ENCODE data around the gene KRTAP4-8. TPM values are rescaled to one million over a fixed set of nuclear protein-coding genes. Genes with fewer than 3 reads are reported as not detected.
"Not testable (repeated sequence)": the region's sequence is repeated elsewhere in the genome, so short reads cannot be mapped to it uniquely, and the experiment has no call there.

Gene KRTAP4-8
- polyA plus RNA-seq, 1 of the 3 experiments (the other 2 are of a cell fraction), result not detected

- Histone ChIP-seq H3K9me3 (peaks cover 9% of the 10 kb centered on the region; the same call in 1 of the 2 replicates), H3K27ac (ENCODE audit: low read depth in 2 of 2, low read length in 1 of 2) (no peak overlapping the region), H3K4me1 (ENCODE audit: control insufficient read depth in 1 of 2, insufficient read depth in 2 of 2, low read depth in 1 of 2, low read length in 1 of 2) (no peaks in the 10 kb centered on the region), H3K9me2 (no peaks in the 10 kb centered on the region), H2AFZ (ENCODE audit: low read depth) (no peak overlapping the region), H3K4me2 (no peak overlapping the region), H3K9ac (no peak overlapping the region), H3K79me2 (ENCODE audit: insufficient read depth) (no peaks in the 10 kb centered on the region), H3K4me3 (ENCODE audit: low read depth in 2 of 2, low read length in 1 of 2) (no peak overlapping the region), H4K20me1 (ENCODE audit: insufficient read depth) (no peaks in the 10 kb centered on the region), H3K27me3 (ENCODE audit: insufficient read depth) (no peaks in the 10 kb centered on the region; the same call in 1 of the 2 replicates), H3F3A (replicated peaks; ENCODE audit: insufficient read depth) (no peaks in the 10 kb centered on the region), H3K36me3 (replicated peaks in 1 of 2; ENCODE audit: control insufficient read depth in 1 of 2, insufficient read depth in 2 of 2, low read length in 1 of 2) (no peaks in the 10 kb centered on the region)
- WGBS (ENCODE audit: low lambda C conversion rate), result 12% methylated on average over 2 of the region's 2 CpGs
- DNase-seq, result no peak
- TF ChIP-seq FOSL2 (IDR thresholded peaks at IDR 0.05; ENCODE audit: borderline replicate concordance, low read depth) (no peak), FOXJ3 (CRISPR knock-in tag; IDR thresholded peaks at IDR 0.05) (no peak)
- ChIA-PET CTCF (interaction anchor here (1.9 kb wide), 1 partner anchor 438 kb away, joined by 5 read pairs; no protein-coding TSS in a partner anchor), POLR2A (no interaction called here)
These were observed 13.4 kb upstream of the KRTAP4-8 start for GRCh38 chr17:41111151-41111885.

- CTCF ChIA-PET; H3F3A ChIP-seq (replicated peaks; ENCODE audit: insufficient read depth); H3K4me3 ChIP-seq (ENCODE audit: low read depth in 2 of 2, low read length in 1 of 2); H3K79me2 ChIP-seq (ENCODE audit: insufficient read depth); H4K20me1 ChIP-seq (ENCODE audit: insufficient read depth); H3K9me3 ChIP-seq; H2AFZ ChIP-seq (ENCODE audit: low read depth); H3K9ac ChIP-seq; POLR2A ChIA-PET; H3K4me1 ChIP-seq (ENCODE audit: control insufficient read depth in 1 of 2, insufficient read depth in 2 of 2, low read depth in 1 of 2, low read length in 1 of 2); H3K36me3 ChIP-seq (replicated peaks in 1 of 2; ENCODE audit: control insufficient read depth in 1 of 2, insufficient read depth in 2 of 2, low read length in 1 of 2); H3K4me2 ChIP-seq; H3K27ac ChIP-seq (ENCODE audit: low read depth in 2 of 2, low read length in 1 of 2); DNase-seq; H3K27me3 ChIP-seq (ENCODE audit: insufficient read depth); H3K9me2 ChIP-seq: not testable (repeated sequence)
- WGBS (ENCODE audit: low lambda C conversion rate), result 3% methylated on average over 1 of the region's 1 CpG
These were observed 10.9 kb upstream of the KRTAP4-8 start for GRCh38 chr17:41108728-41109386.

GRCh38 chr17:41107941-41108450, 10.1 kb upstream of the KRTAP4-8 start:
- no peaks in the 10 kb centered on the region for H3K9me2 ChIP-seq
- no peak overlapping the region for H3K9ac ChIP-seq
- no peaks in the 10 kb centered on the region for H4K20me1 ChIP-seq (ENCODE audit: insufficient read depth)
- no peak overlapping the region for H2AFZ ChIP-seq (ENCODE audit: low read depth)
- H3K27ac ChIP-seq (ENCODE audit: low read depth in 2 of 2, low read length in 1 of 2), result no peak overlapping the region
- H3K79me2 ChIP-seq (ENCODE audit: insufficient read depth), result no peaks in the 10 kb centered on the region
- WGBS (ENCODE audit: low lambda C conversion rate), result 6% methylated on average over 1 of the region's 1 CpG
- H3F3A ChIP-seq (replicated peaks; ENCODE audit: insufficient read depth), result peaks cover 3% of the 10 kb centered on the region
- no peak for DNase-seq
- ChIA-PET POLR2A (no interaction called here), CTCF (no interaction called here)
- peaks cover 9% of the 10 kb centered on the region; the same call in 1 of the 2 replicates for H3K9me3 ChIP-seq
- no peaks in the 10 kb centered on the region for H3K27me3 ChIP-seq (ENCODE audit: insufficient read depth)
- no peak overlapping the region for H3K4me2 ChIP-seq
- H3K36me3 ChIP-seq (replicated peaks in 1 of 2; ENCODE audit: control insufficient read depth in 1 of 2, insufficient read depth in 2 of 2, low read length in 1 of 2), result no peaks in the 10 kb centered on the region
- H3K4me1 ChIP-seq (ENCODE audit: control insufficient read depth in 1 of 2, insufficient read depth in 2 of 2, low read depth in 1 of 2, low read length in 1 of 2), result no peaks in the 10 kb centered on the region; a peak in 1 of 4 replicates
- no peak overlapping the region for H3K4me3 ChIP-seq (ENCODE audit: low read depth in 2 of 2, low read length in 1 of 2)
- no peak for TF ChIP-seq PBX3 (IDR thresholded peaks at IDR 0.05)
- no peak for TF ChIP-seq MEF2A (IDR thresholded peaks at IDR 0.05; ENCODE audit: borderline replicate concordance, low read depth)
- no peak for TF ChIP-seq NRF1 (IDR thresholded peaks at IDR 0.05; ENCODE audit: low read depth, low read length)
- no peak for TF ChIP-seq GABPA (IDR thresholded peaks at IDR 0.05; ENCODE audit: low read depth)
- no peak for TF ChIP-seq MAX (IDR thresholded peaks at IDR 0.05; ENCODE audit: low read depth)
- TF ChIP-seq POLR2AphosphoS5 (IDR thresholded peaks at IDR 0.05; ENCODE audit: low read depth, low read length), result no peak
- no peak for TF ChIP-seq MXI1 (IDR thresholded peaks at IDR 0.05; ENCODE audit: low read depth, low read length)
- no peak for TF ChIP-seq RFX5 (IDR thresholded peaks at IDR 0.05; ENCODE audit: low read length)
- TF ChIP-seq CHD2 (IDR thresholded peaks at IDR 0.05; ENCODE audit: low read length, partially characterized antibody), result no peak
- no peak for TF ChIP-seq TEAD4 (IDR thresholded peaks at IDR 0.05; ENCODE audit: borderline replicate concordance, insufficient read depth)
- no peak for TF ChIP-seq IRF3 (IDR thresholded peaks at IDR 0.05; ENCODE audit: low read depth, low read length)
- no peak for TF ChIP-seq TAF1 (IDR thresholded peaks at IDR 0.05; ENCODE audit: borderline replicate concordance, low read depth, low read length)
- no peak for TF ChIP-seq EZH2phosphoT487 (IDR thresholded peaks at IDR 0.05; ENCODE audit: borderline replicate concordance, low read depth)
- no peak for TF ChIP-seq JUND (IDR thresholded peaks at IDR 0.05)
- TF ChIP-seq YY1 (IDR thresholded peaks at IDR 0.05; ENCODE audit: low read depth), result no peak
- TF ChIP-seq TCF12 (IDR thresholded peaks at IDR 0.05), result no peak
- no peak for TF ChIP-seq ELF1 (IDR thresholded peaks at IDR 0.05)
- no peak for TF ChIP-seq RAD21 (IDR thresholded peaks at IDR 0.05; ENCODE audit: low read length)
- TF ChIP-seq NFIC (IDR thresholded peaks at IDR 0.05; ENCODE audit: borderline replicate concordance), result no peak

Data from SK-N-SH (cell line).